Fibroblast of lung (primary cell): ENCODE data around the gene AMHR2.

Experiments used
- CTCF ChIP-seq, 2 donors: IDR thresholded peaks in 1 of 2; conservative IDR thresholded peaks in 1 of 2; 1 replicate in 1 of 2; 2 replicates in 1 of 2; pipeline ENCODE4 v1.5.1; 2011 to 2012; ENCODE audit warnings: low read length in 2 of 2, control low read depth in 1 of 2, inconsistent platforms in 1 of 2, low read depth in 1 of 2, mild to moderate bottlenecking in 1 of 2
- EZH2 ChIP-seq: IDR thresholded peaks from 2 replicates; pipeline ENCODE4 v1.5.1; 2012; ENCODE audit warnings: low read length, control low read depth, mild to moderate bottlenecking; ENCODE audit errors: missing control alignments

- no peak for TF ChIP-seq EZH2
- TF ChIP-seq CTCF (conservative IDR thresholded peaks at IDR 0.05 in 1 of 2, IDR thresholded peaks at IDR 0.05 in 1 of 2; ENCODE audit: low read depth in 1 of 2, low read length in 2 of 2): no peak
These were observed 35.4 kb downstream of the AMHR2 start for GRCh38 chr12:53459097-53459496.
